IMR-90 (cell line): ENCODE results near the gene ZMIZ1. TPM values are rescaled to one million over a fixed set of nuclear protein-coding genes. Genes with fewer than 3 reads are reported as not detected.

ENCODE experiments used
- ATAC-seq: fragments of 200-7000 bp; cut with Tn5 transposase; 2 replicates; pipeline ENCODE4 v1.9.1; 2020; ENCODE audit warnings: low read depth, mild to moderate bottlenecking, moderate library complexity
- BruUV-seq: library from RNA; stranded (reverse); fragments of 400-500 nt; replicated peaks from 2 replicates; lab custom pipeline; 2021; lab: Mats Ljungman, UMichigan
- CTCF ChIA-PET: fragments of 300-600 bp; formaldehyde crosslinking; extraction: SDS; loops from one replicate; lab custom pipeline; 2021; ENCODE audit warnings: antibody characterized with exemption; lab: Yijun Ruan, JAX
- POLR2A ChIA-PET: fragments of 300-600 bp; sonication (Branson Sonifier 250); formaldehyde crosslinking; loops from one replicate; lab custom pipeline; 2022; ENCODE audit warnings: antibody characterized with exemption; ENCODE audit not compliant: unreplicated experiment; lab: Charles Lee
- DNase-seq: peaks from one replicate; pipeline ENCODE4 v3.0.0; 2013
- H2AFZ ChIP-seq: replicated peaks from 2 replicates; pipeline ENCODE3; 2013; ENCODE audit warnings: low read length, mild to moderate bottlenecking; ENCODE audit not compliant: poor library complexity
- H2AK5ac ChIP-seq: 2 replicates; pipeline ENCODE4 v1.6.1; 2013; ENCODE audit warnings: low read depth, low read length, inconsistent platforms
- H2AK9ac ChIP-seq: replicated peaks from 2 replicates; pipeline ENCODE3; 2013; ENCODE audit warnings: mild to moderate bottlenecking, low read depth, low read length, moderate library complexity; ENCODE audit not compliant: poor library complexity
- H2BK120ac ChIP-seq: 2 replicates; pipeline ENCODE4 v1.6.1; 2013; ENCODE audit warnings: low read depth, low read length, inconsistent platforms
- H2BK15ac ChIP-seq: 3 replicates; pipeline ENCODE4 v1.6.1; 2013; ENCODE audit warnings: low read depth, low read length, inconsistent platforms
- H2BK20ac ChIP-seq: 2 replicates; pipeline ENCODE4 v1.6.1; 2013; ENCODE audit warnings: low read depth, mild to moderate bottlenecking, inconsistent platforms, low read length, moderate library complexity
- H2BK5ac ChIP-seq: 2 replicates; pipeline ENCODE4 v1.6.1; 2013; ENCODE audit warnings: mild to moderate bottlenecking, low read depth, low read length, inconsistent platforms; ENCODE audit not compliant: poor library complexity, severe bottlenecking
- H3K14ac ChIP-seq: replicated peaks from 2 replicates; pipeline ENCODE4 v1.6.1; 2013; ENCODE audit warnings: low read depth, low read length, inconsistent platforms
- H3K18ac ChIP-seq: 2 replicates; pipeline ENCODE4 v1.6.1; 2013; ENCODE audit warnings: low read depth, low read length, control low read depth
- H3K23ac ChIP-seq: 2 replicates; pipeline ENCODE4 v1.6.1; 2013; ENCODE audit warnings: low read depth, low read length, inconsistent platforms
- H3K27ac ChIP-seq: 2 replicates; pipeline ENCODE4 v1.5.1; 2013; ENCODE audit warnings: mild to moderate bottlenecking, control low read depth, low read length; ENCODE audit not compliant: insufficient read depth
- H3K27me3 ChIP-seq: 2 replicates; pipeline ENCODE4 v1.6.1; 2013; ENCODE audit warnings: low read length; ENCODE audit not compliant: control insufficient read depth, insufficient read depth
- H3K36me3 ChIP-seq: 2 replicates; pipeline ENCODE4 v1.6.1; 2013; ENCODE audit warnings: low read length, mixed read lengths; ENCODE audit not compliant: control insufficient read depth, insufficient read depth
- H3K4ac ChIP-seq: 2 replicates; pipeline ENCODE4 v1.6.1; 2013; ENCODE audit warnings: low read depth, low read length, inconsistent platforms
- H3K4me1 ChIP-seq: 2 replicates; pipeline ENCODE4 v1.6.1; 2013; ENCODE audit warnings: low read length, mixed read lengths; ENCODE audit not compliant: control insufficient read depth, insufficient read depth
- H3K4me2 ChIP-seq: 2 replicates; pipeline ENCODE4 v1.6.1; 2013; ENCODE audit warnings: low read depth, mild to moderate bottlenecking, control low read depth, low read length, moderate library complexity
- H3K4me3 ChIP-seq: 2 replicates; pipeline ENCODE4 v1.5.1; 2013; ENCODE audit warnings: low read depth, mild to moderate bottlenecking, control low read depth, low read length, moderate library complexity; ENCODE audit not compliant: insufficient read depth
- H3K56ac ChIP-seq: 2 replicates; pipeline ENCODE4 v1.6.1; 2013; ENCODE audit warnings: low read length, inconsistent platforms; ENCODE audit not compliant: insufficient read depth; ENCODE audit errors: extremely low read depth
- H3K79me1 ChIP-seq, 2 experiments: 2 replicates each; pipeline ENCODE4 v1.6.1; 2013; ENCODE audit warnings: low read length in 2 of 2, inconsistent platforms in 1 of 2, low read depth in 1 of 2
- H3K9ac ChIP-seq: 2 replicates; pipeline ENCODE4 v1.6.1; 2013; ENCODE audit warnings: low read depth, low read length, control low read depth
- H3K9me1 ChIP-seq: 2 replicates; pipeline ENCODE4 v1.6.1; 2013; ENCODE audit warnings: low read length, inconsistent platforms; ENCODE audit not compliant: insufficient read depth
- H3K9me3 ChIP-seq: 2 replicates; pipeline ENCODE4 v1.6.1; 2013; ENCODE audit warnings: low read length; ENCODE audit not compliant: control insufficient read depth, insufficient read depth
- H4K20me1 ChIP-seq: 2 replicates; pipeline ENCODE4 v1.6.1; 2013; ENCODE audit warnings: low read length, inconsistent platforms; ENCODE audit not compliant: insufficient read depth
- H4K5ac ChIP-seq: 2 replicates; pipeline ENCODE4 v1.6.1; 2013; ENCODE audit warnings: mild to moderate bottlenecking, low read depth, low read length, control low read depth
- H4K8ac ChIP-seq, 2 experiments: 2 replicates each; pipeline ENCODE4 v1.6.1; 2013; ENCODE audit warnings: low read depth in 2 of 2, low read length in 2 of 2, control low read depth in 1 of 2, inconsistent platforms in 1 of 2
- H4K91ac ChIP-seq: 2 replicates; pipeline ENCODE4 v1.6.1; 2013; ENCODE audit warnings: low read depth, low read length, inconsistent platforms; ENCODE audit not compliant: insufficient read depth
- BHLHE40 ChIP-seq: fragments of 150-350 bp; IDR thresholded peaks from 2 replicates; pipeline ENCODE4 v1.6.1; 2016; ENCODE audit warnings: mild to moderate bottlenecking, low read depth, low read length
- CHD1 ChIP-seq: IDR thresholded peaks from 2 replicates; pipeline ENCODE4 v1.6.1; 2012; ENCODE audit warnings: low read depth, low read length, improper control_type of control experiment
- CTCF ChIP-seq: conservative IDR thresholded peaks from 2 replicates; pipeline ENCODE4 v1.5.1; 2012; ENCODE audit warnings: mild to moderate bottlenecking, low read depth, low read length, improper control_type of control experiment
- ELK1 ChIP-seq: fragments of 150-350 bp; IDR thresholded peaks from 2 replicates; pipeline ENCODE4 v1.6.1; 2016; ENCODE audit warnings: low read depth, mild to moderate bottlenecking, low read length, moderate library complexity, borderline replicate concordance
- FOS ChIP-seq: fragments of 150-350 bp; IDR thresholded peaks from 2 replicates; pipeline ENCODE4 v1.6.1; 2016; ENCODE audit warnings: low read depth, low read length
- MAFK ChIP-seq: IDR thresholded peaks from 2 replicates; pipeline ENCODE4 v1.6.1; 2012; ENCODE audit warnings: low read depth, low read length, improper control_type of control experiment
- MAZ ChIP-seq: IDR thresholded peaks from 2 replicates; pipeline ENCODE4 v1.6.1; 2012; ENCODE audit warnings: low read depth, mild to moderate bottlenecking, low read length, improper control_type of control experiment, moderate library complexity, borderline replicate concordance
- MXI1 ChIP-seq: IDR thresholded peaks from 2 replicates; pipeline ENCODE4 v1.6.1; 2012; ENCODE audit warnings: low read depth, mild to moderate bottlenecking, low read length, moderate library complexity, borderline replicate concordance
- NFE2L2 ChIP-seq: fragments of 150-350 bp; IDR thresholded peaks from 2 replicates; pipeline ENCODE4 v1.6.1; 2016; ENCODE audit warnings: low read depth, mild to moderate bottlenecking, low read length
- RAD21 ChIP-seq: IDR thresholded peaks from 2 replicates; pipeline ENCODE4 v1.6.1; 2012; ENCODE audit warnings: low read length, improper control_type of control experiment
- RCOR1 ChIP-seq: IDR thresholded peaks from 2 replicates; pipeline ENCODE4 v1.6.1; 2012; ENCODE audit warnings: mild to moderate bottlenecking, low read length, improper control_type of control experiment; ENCODE audit not compliant: insufficient replicate concordance
- RFX5 ChIP-seq: IDR thresholded peaks from 2 replicates; pipeline ENCODE4 v1.8.0; 2012; ENCODE audit warnings: low read depth, mild to moderate bottlenecking, low read length, moderate library complexity
- SMC3 ChIP-seq: fragments of 150-350 bp; IDR thresholded peaks from 2 replicates; pipeline ENCODE4 v1.6.1; 2016; ENCODE audit warnings: low read depth, mild to moderate bottlenecking, antibody characterized with exemption, low read length, moderate library complexity
- WGBS, 2 experiments: methylation state at CpG; one replicate each; pipeline versions ENCODE4 v1.1.5 to v1.1.7; 2013; ENCODE audit warnings: missing lambda C conversion rate in 2 of 2; ENCODE audit not compliant: insufficient read length in 1 of 2; ENCODE audit errors: extremely low coverage in 2 of 2; 5-methylcytosine and 5-hydroxymethylcytosine counted together
- dilution Hi-C: fragments of 300-500 bp; cut with HindIII; formaldehyde crosslinking; loops from one replicate; pipeline ENCODE4 v1.14.3; 2018; ENCODE audit warnings: low sequenced_read_pairs; ENCODE audit not compliant: unreplicated experiment
- in situ Hi-C: fragments of 300-500 bp; cut with MboI; formaldehyde crosslinking; loops from 3 replicates; pipeline ENCODE4 v1.14.3; 2019; ENCODE audit warnings: low sequenced_read_pairs, inconsistent platforms, mixed read lengths
- intact Hi-C: fragments of 100-400 bp; cut with micrococcal nuclease; formaldehyde crosslinking; loops from 2 replicates; pipeline ENCODE4 v1.10.0; 2022
- polyA plus RNA-seq, 3 experiments: library from polyadenylated mRNA; depleted of rRNA; stranded (reverse); fragments of >200 nt; gene quantifications; 2 replicates each; pipeline ENCODE4 v1.2.3, GENCODE V29; 2012; ENCODE audit warnings: low replicate concordance in 1 of 3
- total RNA-seq: library from RNA; depleted of rRNA; stranded (reverse); fragments of >200 nt; gene quantifications from 2 replicates; pipeline ENCODE4 v1.2.3, GENCODE V29; 2012

Gene ZMIZ1
- total and polyA plus RNA-seq, 2 of the 4 experiments (the other 2 are of a cell fraction) = 6.6 to 48.7 TPM

GRCh38 chr10:79188154-79188965 is 119.6 kb downstream of the ZMIZ1 start:
- Histone ChIP-seq H3K9me1 (peaks cover 61% of the 10 kb centered on the region), H2BK20ac (no peak overlapping the region), H3K4ac (no peak overlapping the region), H2AK5ac (no peak overlapping the region), H2AFZ (no peak overlapping the region), H3K4me3 (no peak overlapping the region), H2BK120ac (no peak overlapping the region), H3K9me3 (no peaks in the 10 kb centered on the region), H3K4me2 (no peak overlapping the region), H3K79me1 (peaks cover 69 to 98% of the 10 kb centered on the region in 2 experiments), H4K20me1 (peaks cover 46% of the 10 kb centered on the region), H3K18ac (no peak overlapping the region), H3K14ac (no peak overlapping the region), H2AK9ac (no peak overlapping the region), H3K27ac (no peak overlapping the region), H2BK15ac (no peak overlapping the region), H3K23ac (no peak overlapping the region), H3K27me3 (no peaks in the 10 kb centered on the region), H4K8ac (no peak overlapping the region), H3K36me3 (peaks cover 29% of the 10 kb centered on the region), H4K5ac (no peak overlapping the region), H2BK5ac (no peak overlapping the region), H4K91ac (0 out of 2 replicates have a peak overlapping the region, but pooled peaks have one; percentile 8), H3K4me1 (peaks cover 53% of the 10 kb centered on the region), H3K9ac (no peak overlapping the region), H3K56ac (no peak overlapping the region)
- WGBS, 2 experiments = 85% methylated on average over 9 of the region's 14 CpGs; no CpG with 5 or more reads in 1 of the 2 experiments
- no peak for TF ChIP-seq RAD21
- TF ChIP-seq CHD1 = no peak
- TF ChIP-seq CTCF = no peak
- no peak for TF ChIP-seq MAFK
- no peak for TF ChIP-seq SMC3
- no peak for TF ChIP-seq MXI1
- TF ChIP-seq BHLHE40 = no peak
- no peak for TF ChIP-seq FOS
- no peak for TF ChIP-seq RFX5
- TF ChIP-seq RCOR1 = no peak
- TF ChIP-seq ELK1 = no peak
- no peak for TF ChIP-seq NFE2L2
- TF ChIP-seq MAZ = no peak
- POLR2A ChIA-PET = no interaction called here
- ATAC-seq (no peak), DNase-seq (no peak)
- dilution Hi-C loops = no loop called here
- in situ Hi-C loops = loop anchor here (5.0 kb wide), 1 partner anchor 106 kb away; no protein-coding TSS in a partner anchor
- no TSS peak for BruUV-seq
- CTCF ChIA-PET = no interaction called here
- intact Hi-C loops = no loop called here
